ENCODE results near the gene ZNF804B.

Gene ZNF804B

DNA sequence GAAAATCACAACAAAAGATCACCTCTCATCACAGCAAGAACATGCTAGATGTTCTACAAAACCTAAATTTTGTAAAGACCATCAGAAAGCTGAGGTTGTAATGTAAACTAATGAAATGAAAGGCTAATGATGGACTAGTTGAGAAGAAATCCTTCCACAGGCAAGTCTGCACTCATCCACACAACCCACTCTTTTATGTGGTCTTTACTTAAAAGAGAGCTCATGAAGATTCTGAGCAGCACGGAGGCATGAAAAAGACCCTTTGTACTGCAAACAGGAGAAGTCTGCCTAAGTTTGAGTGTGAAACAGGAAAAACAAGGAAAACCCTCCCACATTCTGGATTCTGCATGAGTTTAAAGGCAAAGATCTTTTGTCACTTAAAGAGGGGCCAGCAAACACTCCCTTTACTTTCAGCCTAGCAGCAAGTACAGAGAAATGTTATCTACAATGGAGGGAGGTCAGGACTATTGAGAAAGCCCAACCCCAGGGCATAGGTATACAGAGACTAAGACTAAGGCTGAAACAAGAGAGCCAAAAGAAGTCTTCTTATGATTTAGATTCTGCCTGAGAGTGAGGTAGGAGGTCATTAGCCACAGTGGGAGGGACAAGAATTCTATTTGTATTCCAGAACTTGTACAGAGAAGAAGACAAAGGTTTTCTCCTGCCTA lies 557.2 kb downstream of the ZNF804B start:
- no peak for DNase-seq

DNA sequence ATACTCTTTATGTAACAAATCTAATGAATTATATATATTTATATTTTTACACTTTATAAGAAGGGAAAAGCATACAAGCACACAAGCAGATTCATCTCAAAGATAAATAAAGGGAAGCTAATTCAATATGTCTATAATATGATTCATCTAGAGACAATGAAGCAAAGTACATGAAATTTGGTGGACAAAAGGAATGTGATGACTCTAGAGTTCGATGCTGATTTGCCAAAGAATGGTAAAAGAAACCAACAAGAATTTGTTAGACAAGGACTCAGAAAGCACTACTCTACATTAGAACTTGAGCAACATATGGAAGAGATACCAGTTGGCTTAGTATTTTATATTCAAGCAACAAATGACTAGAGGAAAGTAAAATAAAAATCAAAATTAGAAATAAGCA lies 572.5 kb downstream of the ZNF804B start:
- no peak for DNase-seq

DNA sequence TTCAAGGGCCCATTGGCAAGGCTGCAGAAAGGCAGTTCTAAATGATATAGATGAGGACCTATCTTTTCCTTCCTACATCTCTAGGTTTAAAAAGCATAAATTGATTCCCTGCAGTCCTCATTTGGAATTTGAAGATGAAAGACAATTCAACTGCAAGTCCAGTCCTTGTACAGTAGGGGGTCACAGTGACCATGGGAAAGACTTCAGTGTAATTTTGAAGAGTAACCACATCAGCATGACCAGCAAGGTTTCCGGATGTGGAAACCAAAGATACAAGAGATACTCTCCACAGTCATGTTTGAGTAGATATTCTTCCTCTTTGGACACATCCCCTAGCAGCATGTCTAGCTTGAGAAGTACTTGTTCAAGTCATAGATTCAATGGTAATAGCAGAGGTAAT lies 575.3 kb downstream of the ZNF804B start:
- DNase-seq: no peak

DNA sequence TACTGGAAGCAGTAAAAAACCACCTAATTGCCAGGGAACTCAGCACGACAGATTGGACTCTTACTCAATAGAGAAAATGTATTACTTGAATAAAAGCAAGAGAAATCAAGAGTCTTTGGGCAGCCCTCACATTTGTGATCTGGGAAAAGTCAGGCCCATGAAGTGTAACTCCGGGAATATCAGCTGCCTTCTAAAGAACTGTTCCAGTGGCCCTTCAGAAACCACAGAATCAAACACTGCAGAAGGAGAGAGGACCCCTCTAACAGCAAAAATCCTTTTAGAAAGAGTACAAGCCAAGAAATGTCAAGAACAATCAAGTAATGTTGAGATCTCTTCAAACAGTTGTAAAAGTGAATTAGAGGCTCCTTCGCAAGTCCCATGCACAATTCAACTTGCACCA lies 576.0 kb downstream of the ZNF804B start:
- DNase-seq: no peak

DNA sequence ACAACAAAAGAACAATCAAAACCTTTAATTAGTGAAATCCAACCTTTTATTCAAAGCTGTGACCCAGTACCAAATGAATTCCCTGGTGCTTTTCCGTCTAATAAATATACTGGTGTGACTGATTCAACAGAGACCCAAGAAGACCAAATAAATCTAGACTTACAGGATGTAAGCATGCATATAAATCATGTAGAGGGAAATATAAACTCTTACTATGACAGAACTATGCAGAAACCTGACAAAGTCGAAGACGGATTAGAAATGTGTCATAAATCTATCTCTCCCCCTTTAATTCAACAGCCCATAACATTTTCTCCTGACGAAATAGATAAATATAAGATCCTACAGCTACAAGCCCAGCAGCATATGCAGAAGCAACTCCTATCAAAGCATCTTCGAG lies 576.6 kb downstream of the ZNF804B start:
- DNase-seq: no peak

DNA sequence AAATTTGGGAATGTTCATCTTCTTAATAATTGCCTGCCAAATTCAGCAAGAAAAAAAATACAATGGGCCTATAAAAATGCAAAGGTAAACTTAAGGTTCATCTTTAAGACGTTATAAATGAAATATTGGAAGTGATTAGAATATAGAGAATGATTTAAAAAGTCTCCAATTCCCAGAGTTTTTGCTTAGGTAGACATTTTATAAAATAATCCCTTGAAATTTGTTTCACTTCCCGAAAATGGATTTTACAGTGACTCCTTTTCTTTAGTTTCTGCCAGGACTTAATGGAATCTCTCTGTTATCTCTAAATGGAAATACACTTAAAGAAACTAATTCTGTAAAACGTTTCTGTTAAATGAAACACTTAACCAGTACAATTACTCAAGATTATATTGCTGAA lies 580.2 kb downstream of the ZNF804B start:
- no peak for DNase-seq

DNA sequence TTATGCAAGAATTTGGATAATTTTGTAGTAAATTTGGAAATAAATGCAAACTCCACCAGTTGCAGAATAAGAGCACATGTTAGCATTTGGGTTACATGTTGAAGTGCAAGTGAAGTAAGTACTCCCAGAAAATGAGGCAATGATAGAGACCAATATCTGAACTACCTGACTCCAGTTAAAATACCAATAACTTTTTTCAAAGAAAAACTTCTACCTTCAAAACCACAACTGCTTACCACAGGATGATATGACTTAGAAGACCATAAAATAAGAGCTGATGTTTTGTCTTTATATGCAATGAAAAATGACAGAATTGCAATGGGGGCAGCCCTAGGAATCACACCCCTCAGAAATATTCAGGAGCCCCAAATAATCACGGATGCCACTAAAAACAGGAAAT lies 597.6 kb downstream of the ZNF804B start:
- DNase-seq: no peak

DNA sequence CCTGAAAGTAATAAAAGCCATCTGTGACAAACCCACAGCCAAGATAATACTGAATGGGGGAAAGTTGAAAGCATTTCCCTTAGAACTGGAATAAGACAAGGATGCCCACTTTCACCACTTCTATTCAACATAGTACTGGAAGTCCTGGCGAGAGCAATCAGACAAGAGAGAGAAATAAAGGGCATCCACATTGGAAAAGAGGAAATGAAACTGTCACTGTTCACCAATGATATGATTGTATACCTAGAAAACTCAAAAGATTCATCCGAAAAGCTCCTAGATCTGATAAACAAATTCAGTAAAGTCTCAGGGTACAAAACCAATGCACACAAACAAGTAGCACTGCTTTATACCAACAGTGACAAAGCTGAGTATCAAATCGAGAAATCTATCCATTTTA lies 617.7 kb downstream of the ZNF804B start:
- DNase-seq: no peak

DNA sequence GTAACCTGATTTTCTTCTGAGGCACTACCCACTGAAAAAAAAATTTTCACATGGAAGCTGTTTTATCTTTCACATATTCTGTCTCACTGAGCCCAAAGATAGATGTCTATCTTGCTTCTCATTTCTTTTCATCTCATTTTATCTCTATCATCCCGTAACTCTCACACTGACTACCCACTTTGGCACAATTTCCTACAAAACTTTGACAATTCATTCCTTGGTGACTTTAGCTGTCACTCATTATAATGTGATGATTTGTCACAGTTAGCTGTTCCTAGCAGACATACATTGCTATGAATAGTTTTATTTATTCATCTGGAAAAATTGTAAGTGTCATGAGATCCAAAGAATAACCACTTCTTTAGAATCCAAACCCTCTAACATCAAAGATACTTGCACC lies 625.9 kb downstream of the ZNF804B start:
- DNase-seq: no peak
